Measurements from ENCODE around the gene PAX2.

PAX2 gene

DNA sequence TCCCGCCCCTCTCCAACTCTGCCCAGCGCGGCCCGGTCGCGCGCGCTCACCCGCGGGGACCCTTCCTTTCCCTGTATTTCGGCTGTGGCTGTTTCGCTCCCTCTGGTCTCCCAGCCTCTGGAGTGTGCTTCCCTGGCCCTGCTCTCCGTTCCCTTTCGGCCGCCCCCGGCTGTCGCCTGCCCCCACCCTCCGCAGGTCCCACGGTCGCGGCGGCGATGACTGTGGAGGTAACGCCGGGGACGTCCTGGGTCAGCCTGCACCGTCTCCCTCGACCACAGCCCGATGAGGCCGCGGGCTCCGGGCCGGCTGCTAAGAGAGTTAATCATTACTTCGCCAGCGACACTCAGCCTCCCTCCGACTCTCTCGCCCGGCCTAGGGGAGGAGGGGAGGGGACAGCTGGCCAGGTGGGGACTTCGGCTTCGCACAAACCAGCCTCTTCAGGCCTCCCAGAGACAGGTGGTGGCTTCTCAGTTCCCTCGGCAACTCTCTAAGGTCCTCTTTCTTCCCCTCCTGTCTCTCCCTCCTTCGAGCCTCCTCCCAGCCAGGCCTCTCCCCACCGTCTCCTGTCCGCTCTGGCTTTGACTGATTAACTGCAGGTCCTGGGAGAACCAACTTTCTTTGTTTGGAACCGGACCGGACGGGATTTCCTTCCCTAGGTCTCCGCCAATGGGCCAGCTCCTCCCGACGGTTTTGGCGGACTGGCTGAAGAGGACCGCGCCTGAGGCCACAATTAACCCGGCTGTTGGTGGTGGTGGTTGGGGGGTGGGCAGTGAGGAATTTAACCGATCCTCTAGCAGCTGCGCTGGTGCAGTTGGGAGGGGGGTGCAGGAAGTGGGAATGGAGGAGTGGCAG lies 5.6 kb upstream of the PAX2 start:
- no peak for DNase-seq (ENCODE audit: low read depth in 2 of 2)

DNA sequence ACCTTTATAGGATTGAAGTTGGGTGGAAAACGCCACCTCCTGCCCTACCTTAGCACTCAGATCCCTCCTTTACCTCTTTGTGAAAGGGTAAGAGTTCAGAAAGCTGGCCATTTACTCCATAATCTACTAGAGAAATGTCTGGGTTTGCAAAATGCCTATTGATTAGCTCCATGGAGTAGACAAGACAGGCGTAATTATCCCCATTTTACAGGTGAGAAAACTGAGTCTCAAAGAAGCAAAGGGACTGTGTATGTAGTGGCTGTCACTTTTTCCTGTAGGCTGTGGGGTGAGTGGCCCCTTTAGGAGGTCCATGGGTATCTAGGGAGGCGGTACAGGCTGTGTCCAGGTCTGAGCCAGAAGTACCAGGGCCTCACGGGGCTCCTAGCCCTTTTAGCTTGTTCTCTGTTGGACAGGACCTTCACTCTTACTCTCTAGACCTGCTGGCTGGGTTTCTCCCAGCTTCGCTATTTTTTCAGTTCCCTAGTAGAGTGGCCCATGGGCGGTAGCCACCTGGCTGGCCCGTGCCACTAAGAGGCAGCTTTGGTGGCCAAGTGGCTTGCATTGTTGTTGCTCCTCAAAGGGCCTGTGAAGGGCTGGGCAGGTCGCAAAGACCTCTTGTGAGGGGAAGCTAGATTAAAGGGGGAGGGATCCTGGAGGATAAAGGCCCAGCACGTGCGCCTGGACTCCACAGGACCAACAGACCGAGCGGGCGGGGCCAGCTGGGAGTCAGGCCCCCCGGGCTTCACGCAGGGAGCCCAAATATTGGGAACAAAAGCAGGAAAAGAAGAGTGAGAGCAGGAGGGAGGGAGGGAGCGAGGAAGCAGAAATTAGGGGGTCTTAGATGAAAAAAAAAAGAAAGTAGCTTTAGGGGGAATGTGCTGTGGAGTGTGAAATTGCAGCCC lies 4.7 kb upstream of the PAX2 start:
- no peak for DNase-seq (ENCODE audit: low read depth in 2 of 2)

DNA sequence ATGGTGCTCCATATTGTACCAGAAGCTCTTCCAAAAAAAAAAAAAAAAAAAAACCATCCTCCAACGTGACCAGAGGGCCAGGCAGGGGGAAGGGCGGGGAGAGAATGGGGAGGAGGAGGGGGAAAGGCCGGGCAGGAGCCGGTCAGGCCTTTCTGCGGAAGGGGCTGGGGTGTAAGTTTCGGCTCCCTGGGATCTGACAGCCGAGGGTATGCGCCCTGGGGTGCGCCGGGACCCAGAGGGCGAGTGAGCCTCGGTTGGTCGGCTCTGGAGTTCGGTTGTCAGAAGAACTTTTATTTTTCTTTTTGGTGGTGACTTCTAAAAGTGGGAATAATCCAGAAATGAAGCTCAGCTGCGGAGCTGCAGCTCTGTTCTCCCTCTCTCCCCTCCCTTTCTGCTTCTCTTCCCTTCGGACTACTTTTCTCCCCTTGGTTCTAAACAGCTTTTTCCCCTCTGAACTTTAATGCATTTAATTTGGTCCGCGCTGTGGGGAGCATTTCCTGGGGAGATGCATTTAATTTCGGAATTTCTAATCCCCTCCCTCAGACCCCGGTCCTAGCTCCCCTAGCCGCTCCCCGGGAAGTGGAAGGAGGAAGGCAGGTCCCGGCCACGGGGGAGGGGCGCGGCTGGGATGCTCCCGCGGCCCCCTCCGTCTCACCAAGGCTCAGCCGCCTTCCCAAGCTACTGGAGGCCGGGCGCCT lies 3.9 kb upstream of the PAX2 start:
- DNase-seq (ENCODE audit: low read depth in 2 of 2), result no peak

DNA sequence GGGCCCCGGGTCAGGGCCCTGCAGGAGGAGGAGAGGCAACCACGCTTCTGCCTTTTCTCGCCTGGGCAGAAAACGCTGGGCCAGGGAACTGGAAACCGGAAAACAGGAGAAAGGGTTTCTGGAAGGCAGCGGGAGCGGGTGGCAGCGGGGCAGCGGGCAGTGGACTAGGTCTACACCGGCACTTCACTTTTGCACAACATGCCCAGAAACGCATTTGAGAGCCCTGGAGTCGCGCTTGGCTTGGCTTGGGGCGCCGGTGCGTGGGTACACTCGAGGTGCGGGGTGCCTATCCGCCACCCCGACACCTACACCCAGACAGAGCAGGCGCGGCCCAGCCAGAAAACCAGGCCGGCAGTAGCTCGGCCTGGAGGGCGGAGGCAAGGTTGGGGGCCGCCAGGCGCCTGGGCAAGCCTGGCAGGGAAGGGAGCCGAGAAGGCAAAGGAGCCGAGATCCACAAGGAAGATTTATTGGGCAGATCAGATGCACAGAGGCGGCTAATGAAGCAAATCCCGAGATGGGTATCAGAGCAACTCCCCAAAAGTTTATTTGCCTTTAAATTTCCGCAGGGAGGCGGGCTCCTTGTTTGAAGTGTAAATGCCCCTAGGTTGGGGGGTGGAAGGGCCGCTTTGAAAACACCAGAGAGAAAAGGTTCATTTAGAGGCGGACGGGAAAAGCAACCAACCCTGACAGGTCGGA lies 3.2 kb upstream of the PAX2 start:
- no peak for DNase-seq (ENCODE audit: low read depth in 2 of 2)

DNA sequence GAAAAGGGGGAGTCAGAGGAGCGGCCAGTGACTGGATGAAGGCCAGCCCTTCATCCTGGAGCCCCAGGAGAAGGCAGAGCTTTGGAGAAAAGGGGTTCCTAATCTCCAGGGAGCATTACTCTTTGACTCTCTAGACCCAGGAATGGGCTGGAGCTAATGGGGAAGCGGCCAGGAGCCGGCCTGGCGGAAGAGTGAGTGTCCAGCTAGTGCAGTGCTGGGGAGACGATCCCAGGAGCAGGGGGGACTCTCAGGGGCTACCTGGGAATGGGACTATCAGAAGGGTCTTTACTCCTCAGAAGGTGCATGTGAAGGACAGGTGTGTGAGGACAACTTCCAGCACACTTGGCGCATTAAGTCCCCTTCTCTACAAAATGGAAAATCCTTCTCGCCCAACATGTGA lies 2.4 kb upstream of the PAX2 start:
- DNase-seq (ENCODE audit: low read depth in 2 of 2), result no peak

DNA sequence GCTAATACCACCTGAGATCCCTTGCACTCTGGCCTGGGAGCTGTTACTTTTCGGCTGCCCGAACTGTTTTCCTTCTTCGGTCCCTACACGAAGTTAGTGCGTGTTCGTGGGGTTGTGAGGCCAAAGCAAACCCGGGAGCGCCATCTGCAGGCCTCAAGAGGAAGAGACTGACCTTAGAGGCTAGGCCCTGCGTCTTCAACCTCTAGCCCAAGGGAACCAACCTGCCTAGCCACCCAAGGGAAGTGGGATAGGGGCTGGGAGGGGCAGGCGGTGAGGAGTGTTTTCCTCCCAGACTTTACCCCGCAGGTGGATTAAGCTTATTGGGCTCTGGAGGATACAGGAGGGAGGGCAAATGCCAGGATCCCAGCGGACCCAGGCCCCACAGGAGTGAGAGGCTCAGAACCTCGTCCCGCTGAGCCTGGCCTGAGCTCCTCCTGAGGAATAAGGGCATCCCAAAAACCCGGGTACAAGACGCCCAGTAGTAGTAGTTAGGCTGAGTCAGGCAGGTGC lies 1.7 kb upstream of the PAX2 start:
- no peak for DNase-seq (ENCODE audit: low read depth in 2 of 2)

- DNase-seq (ENCODE audit: low read depth in 2 of 2), result no peak
These were observed 1.0 kb upstream of the PAX2 start for GRCh38 chr10:100744136-100744986.

- DNase-seq (ENCODE audit: low read depth in 2 of 2), result no peak
These were observed 751 bp downstream of the PAX2 start for GRCh38 chr10:100745882-100746783.

GRCh38 chr10:100746784-100747455 lies 1.5 kb downstream of the PAX2 start:
- no peak for DNase-seq (ENCODE audit: low read depth in 2 of 2)

- no peak for DNase-seq (ENCODE audit: low read depth in 2 of 2)
These were observed 2.3 kb downstream of the PAX2 start for GRCh38 chr10:100747456-100748230.

DNA sequence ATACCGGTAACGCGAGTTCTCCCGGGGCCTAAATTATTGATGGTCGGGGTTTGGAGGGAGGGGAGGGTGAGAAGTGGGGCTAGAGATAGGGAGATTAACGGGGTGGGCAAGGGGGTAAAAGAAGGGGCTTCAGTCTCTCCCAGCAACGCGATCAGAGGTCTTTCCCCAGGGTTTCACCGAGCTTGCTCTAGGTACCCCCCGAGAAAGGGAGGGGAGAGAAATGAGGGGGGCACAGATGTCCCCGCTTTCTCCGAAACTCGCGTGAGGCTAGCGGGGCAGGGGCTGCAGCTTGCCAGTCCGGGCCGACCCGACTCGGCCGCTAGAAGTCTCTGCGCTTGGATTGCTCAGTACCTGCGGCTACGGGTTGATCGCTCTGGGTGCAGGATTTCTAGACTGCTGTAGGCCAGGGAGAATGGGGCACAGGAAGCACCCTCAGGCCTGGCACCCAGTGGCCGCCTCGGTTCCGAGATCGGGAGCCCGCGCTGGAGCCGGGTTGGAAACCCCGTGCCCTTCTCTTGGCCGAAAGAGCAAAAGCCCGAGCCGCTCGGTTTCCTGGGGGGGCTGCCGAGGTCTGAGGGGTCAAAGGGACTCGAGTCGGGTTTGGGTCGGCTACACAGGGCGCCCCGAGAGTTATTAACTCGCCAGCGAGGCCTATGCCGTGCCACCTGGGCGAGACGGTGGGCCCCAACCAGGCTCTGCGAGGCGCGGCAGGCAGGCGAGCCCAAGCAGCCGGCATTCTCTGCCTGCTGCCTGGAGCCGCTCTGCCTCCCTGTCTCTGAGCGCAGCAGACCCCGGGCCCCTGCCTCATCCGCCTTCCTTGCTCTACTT lies 3.1 kb downstream of the PAX2 start:
- DNase-seq (ENCODE audit: low read depth in 2 of 2), result no peak

DNA sequence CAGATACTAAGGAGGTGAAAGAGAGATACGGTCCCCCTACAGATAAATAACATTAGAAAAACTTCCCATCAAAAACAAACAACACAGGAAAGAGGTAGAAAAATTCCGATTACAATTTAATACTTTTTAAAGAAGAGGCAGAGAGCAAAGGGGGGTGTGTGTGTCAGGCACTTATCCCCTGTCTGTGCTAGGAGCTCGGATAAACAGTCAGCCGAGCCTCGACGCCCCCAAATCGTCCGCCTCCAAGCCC lies 3.6 kb downstream of the PAX2 start:
- DNase-seq (ENCODE audit: low read depth in 2 of 2), result no peak

- DNase-seq (ENCODE audit: low read depth in 2 of 2), result no peak
These were observed 4.2 kb downstream of the PAX2 start for GRCh38 chr10:100749309-100750217.

GRCh38 chr10:100750291-100751210 lies 5.2 kb downstream of the PAX2 start:
- no peak for DNase-seq (ENCODE audit: low read depth in 2 of 2)

DNA sequence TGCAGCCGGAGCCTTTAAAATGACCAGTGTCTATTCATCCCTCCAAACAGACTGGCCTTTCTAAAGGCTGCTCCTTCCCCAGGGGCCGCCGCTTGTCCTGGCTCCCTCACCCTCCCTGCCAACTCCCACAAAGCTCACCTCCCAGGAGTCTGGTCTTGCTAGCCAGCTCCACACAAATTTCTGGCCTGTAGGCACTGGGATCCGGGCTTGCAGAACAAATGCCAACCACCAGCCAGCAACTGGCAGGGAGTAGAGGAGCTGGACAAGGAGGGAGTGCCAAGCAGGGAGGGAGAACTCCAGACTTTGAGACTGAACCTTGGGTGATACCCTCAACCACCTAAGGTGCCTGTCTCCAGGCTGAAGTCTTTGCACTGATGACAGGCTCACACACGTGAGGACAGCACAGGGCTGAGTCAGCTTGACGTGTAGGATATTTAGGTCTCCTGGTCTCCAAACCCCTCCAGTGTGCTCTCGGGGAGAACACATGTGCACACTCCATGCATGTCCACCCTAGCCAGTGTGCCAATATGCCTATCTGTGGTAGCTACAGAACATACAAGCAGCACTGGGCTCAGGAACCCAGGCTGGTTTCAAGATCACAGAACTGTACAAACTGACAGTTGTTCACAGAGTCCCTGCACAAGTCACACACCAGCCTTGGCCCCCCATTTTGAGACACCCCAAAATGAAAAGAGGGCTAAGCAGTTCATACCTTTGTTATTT lies 6.0 kb downstream of the PAX2 start:
- DNase-seq (ENCODE audit: low read depth in 2 of 2), result no peak
